ENCODE measurements around the gene C2.
A peak's percentile ranks its signal among the peaks of the same experiment; 100 is the strongest.

Gene C2

DNA sequence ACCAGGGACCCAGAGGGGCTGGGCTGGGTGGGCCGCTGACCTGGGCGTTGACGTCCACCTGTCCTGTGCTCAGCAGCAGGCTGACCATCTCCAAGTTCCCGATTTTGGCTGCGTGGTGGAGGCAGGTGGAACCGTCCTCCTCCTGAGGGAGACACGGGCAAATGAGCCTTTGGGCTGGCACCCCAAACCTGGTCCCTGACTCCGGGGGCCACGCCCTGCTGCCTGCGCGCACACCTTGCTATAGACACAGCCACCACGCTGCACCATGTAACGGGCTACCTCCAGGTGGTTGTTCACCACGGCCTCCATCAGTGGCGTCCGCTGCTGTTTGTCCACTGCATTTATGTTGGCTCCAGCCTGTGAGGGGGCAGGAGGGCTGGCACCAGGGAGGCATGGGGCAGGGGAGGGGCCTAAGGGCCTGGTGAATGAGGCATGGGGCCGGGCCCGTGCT is 41.0 kb upstream of the C2 start:
- no peak for TF ChIP-seq Cebpa-rat (IDR thresholded peaks at IDR 0.05)

DNA sequence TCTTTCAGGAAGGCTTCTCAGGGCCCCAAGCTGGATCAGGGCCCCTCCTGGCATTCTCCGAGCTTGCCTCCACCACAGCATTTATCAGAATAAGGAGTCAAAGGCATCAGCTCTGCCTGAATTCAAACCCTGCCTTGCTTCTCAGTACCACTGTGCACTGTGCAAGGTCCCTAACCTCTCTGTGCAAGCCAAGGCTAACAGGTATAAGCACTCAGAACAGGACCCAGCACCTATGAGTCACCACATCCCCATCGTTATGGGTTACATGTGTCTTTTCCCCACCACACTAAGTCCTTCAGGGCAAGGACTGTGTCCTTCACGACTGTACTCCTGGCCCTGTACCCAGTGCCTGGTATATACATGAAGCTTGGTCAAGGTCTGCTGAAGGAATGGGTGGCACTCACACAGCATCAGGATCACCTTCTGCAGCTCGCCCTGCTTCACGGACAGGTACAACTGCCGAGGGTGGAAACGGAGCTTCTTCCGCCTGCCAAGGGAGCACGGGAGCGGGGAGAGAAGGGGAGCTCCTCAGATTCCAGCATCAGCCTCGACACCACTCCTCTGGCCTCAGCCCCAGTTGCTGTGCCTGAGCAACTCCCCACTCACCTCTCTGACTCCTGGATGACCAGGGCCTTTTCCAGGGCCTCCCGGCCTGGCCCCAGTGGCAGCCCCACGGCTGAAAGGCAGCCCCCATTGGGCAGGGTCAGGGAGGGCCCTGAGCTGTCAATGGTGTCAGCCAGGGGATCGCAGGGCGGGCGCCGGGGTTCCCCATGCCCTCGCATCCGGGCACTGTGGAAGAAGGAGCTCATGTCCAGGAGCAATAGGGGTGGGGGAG is 40.1 kb upstream of the C2 start:
- no peak overlapping the region for H3K9ac ChIP-seq
- H3K27me3 ChIP-seq, result no peaks in the 10 kb centered on the region
- no peak overlapping the region for H3K27ac ChIP-seq
- no peaks in the 10 kb centered on the region for H3K9me3 ChIP-seq
- no peak overlapping the region for H3K4me3 ChIP-seq
- H4K20me1 ChIP-seq, result peaks cover 25% of the 10 kb centered on the region
- TF ChIP-seq Cebpa-rat (IDR thresholded peaks at IDR 0.05), result no peak
- peaks cover 98% of the 10 kb centered on the region for H3K36me3 ChIP-seq
- H3K4me2 ChIP-seq, result no peak overlapping the region
- no peaks in the 10 kb centered on the region for H3K4me1 ChIP-seq

More for the DNA sequence above, 41.0 kb upstream of the C2 start:
- H3K4me2 ChIP-seq, result no peak overlapping the region
- peaks cover 23% of the 10 kb centered on the region for H4K20me1 ChIP-seq
- H3K27ac ChIP-seq, result no peak overlapping the region
- no peaks in the 10 kb centered on the region for H3K9me3 ChIP-seq
- no peak overlapping the region for H3K4me3 ChIP-seq
- no peaks in the 10 kb centered on the region for H3K4me1 ChIP-seq
- H3K27me3 ChIP-seq, result no peaks in the 10 kb centered on the region
- peaks cover 98% of the 10 kb centered on the region for H3K36me3 ChIP-seq
- H3K9ac ChIP-seq, result no peak overlapping the region

DNA sequence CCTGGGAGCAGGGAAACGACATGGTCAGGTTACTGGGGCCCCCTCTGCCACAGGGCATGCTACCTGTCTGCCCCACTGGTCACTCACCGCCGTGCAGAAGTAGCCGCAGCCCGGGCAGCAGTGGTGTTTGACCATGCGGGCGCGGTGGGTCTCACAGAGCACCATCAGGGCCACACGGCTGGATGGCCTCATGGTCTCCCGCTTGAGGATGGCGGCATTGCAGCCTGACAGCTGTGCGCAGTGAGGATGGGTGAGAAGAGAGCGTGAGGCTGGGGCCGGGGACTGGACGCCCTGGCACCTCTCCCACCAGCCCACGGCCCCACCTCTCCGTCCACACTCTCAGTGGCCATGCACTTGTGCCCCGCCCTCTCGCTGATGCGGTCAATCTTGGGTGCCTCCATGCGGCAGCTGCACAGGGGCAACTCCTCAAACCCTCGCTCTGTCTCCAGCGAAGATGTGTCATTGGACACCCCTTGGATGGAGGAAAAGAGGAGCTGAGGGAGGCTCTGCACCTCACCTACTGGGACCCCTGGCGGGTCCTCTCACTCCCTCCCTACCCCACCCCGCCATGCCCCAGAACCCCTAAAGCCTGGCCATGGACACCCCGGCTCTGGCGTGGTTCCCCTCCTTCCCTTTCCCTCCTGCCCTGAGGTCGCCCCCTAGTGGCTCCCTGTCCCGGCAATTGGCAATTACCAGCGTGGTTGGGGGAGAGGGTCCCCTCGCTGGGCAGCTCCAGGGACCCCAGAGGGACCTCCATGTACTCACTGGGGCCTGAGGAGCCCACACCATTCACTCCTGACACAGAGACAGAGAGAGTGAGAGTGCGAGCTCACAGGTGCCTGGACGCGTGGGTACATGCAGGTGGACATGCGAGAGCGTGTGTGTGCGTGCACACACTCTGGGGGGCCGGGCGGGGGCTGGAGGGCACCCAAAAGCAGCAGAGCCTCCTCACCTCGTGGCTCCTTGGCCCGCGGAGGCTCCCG is 39.0 kb upstream of the C2 start:
- Histone ChIP-seq H3K27me3 (no peaks in the 10 kb centered on the region), H3K9me3 (no peaks in the 10 kb centered on the region), H3K4me1 (peaks cover 11% of the 10 kb centered on the region), H3K4me3 (no peak overlapping the region), H3K4me2 (no peak overlapping the region), H3K36me3 (peaks cover 98% of the 10 kb centered on the region), H3K27ac (no peak overlapping the region), H3K9ac (no peak overlapping the region), H4K20me1 (peaks cover 20% of the 10 kb centered on the region)
- TF ChIP-seq Cebpa-rat (IDR thresholded peaks at IDR 0.05), result no peak

DNA sequence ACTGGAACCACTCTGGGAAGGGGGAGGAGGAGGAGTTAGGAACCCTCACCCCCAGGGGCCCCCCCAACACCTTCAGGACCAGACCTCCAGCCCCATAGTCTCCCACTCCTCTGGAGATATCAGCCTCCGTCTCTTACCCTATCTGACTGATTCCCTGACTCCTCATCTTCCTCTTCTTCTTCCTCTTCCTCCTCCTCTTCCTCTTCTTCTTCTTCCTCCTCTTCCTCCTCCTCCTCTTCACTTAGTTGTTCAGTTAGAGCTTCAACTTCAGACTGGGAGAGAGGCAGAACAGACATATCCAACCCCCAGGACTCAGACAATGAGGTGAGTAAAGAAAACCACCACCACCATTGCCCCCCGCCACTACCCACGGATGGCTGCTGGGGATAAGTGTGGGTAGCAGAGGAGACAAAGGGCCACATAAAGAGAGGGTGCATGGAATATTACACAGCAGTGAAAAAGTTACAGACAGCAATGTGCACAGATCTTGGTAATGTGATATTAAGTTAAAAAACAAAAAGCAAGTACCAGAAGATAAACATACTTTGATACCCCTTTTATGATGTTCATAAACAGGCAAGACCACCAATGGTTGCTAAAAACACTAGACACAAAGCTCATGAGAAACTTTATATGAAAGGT is 38.1 kb upstream of the C2 start:
- Histone ChIP-seq H3K4me3 (no peak overlapping the region), H3K36me3 (peaks cover 98% of the 10 kb centered on the region), H3K9ac (no peak overlapping the region), H3K9me3 (no peaks in the 10 kb centered on the region), H3K27me3 (no peaks in the 10 kb centered on the region), H3K4me2 (no peak overlapping the region), H3K4me1 (peaks cover 13% of the 10 kb centered on the region), H3K27ac (no peak overlapping the region), H4K20me1 (peaks cover 20% of the 10 kb centered on the region)
- no peak for TF ChIP-seq Cebpa-rat (IDR thresholded peaks at IDR 0.05)

DNA sequence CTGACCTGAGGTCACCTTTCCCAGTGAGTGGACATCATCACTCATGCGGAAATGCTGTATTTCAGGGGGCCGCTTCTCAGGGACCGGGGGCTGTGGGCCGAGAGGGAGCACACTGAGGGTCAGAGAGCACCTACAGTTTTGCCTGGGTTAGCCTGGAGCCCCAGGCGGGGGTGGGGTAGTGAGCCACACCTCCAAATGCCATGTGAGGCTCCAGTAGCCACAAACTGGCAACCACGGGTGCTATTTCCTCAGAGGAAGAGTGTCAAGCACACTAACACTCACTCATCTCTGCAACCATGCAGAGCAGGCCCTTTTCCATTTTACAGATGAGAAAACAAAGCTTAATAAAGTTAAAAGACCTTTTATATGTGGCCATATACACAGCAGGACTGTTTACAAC is 34.7 kb upstream of the C2 start:
- Histone ChIP-seq H3K4me2 (peak overlapping the region; percentile 41), H3K4me1 (peaks cover 27% of the 10 kb centered on the region), H3K9me3 (no peaks in the 10 kb centered on the region), H4K20me1 (peaks cover 30% of the 10 kb centered on the region), H3K27me3 (no peaks in the 10 kb centered on the region), H3K27ac (peak overlapping the region; percentile 3; the same call in 1 of the 2 replicates), H3K36me3 (peaks cover 84% of the 10 kb centered on the region), H3K4me3 (no peak overlapping the region), H3K9ac (peak overlapping the region; percentile 25; the same call in 1 of the 2 replicates)
- TF ChIP-seq Cebpa-rat (IDR thresholded peaks at IDR 0.05), result no peak

DNA sequence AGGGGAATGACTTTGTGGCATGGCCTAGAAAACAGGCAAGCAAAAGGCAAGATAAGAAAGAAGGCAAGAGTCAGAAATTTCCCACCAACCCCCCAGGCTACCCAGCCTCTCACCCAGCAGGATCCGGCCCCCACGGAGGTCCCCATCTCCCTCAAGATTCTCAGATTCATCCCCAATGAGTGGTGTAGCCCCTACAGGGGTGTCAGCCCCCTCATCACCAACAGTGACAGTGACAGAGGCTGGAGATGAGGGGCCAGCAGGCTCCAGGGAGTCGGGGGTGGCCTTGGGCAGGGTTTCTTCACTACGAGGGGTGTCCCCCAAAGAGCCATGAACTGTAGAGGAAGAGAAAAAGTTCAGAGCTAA is 31.0 kb upstream of the C2 start:
- Histone ChIP-seq H3K27ac (peak overlapping the region; percentile 83), H3K36me3 (peaks cover 50% of the 10 kb centered on the region), H3K9ac (peak overlapping the region; percentile 87), H3K4me1 (peaks cover 53% of the 10 kb centered on the region), H3K4me2 (peak overlapping the region; percentile 91), H3K4me3 (peak overlapping the region; percentile 86), H3K27me3 (no peaks in the 10 kb centered on the region), H4K20me1 (peaks cover 19% of the 10 kb centered on the region), H3K9me3 (no peaks in the 10 kb centered on the region)
- TF ChIP-seq Cebpa-rat (IDR thresholded peaks at IDR 0.05), result no peak

DNA sequence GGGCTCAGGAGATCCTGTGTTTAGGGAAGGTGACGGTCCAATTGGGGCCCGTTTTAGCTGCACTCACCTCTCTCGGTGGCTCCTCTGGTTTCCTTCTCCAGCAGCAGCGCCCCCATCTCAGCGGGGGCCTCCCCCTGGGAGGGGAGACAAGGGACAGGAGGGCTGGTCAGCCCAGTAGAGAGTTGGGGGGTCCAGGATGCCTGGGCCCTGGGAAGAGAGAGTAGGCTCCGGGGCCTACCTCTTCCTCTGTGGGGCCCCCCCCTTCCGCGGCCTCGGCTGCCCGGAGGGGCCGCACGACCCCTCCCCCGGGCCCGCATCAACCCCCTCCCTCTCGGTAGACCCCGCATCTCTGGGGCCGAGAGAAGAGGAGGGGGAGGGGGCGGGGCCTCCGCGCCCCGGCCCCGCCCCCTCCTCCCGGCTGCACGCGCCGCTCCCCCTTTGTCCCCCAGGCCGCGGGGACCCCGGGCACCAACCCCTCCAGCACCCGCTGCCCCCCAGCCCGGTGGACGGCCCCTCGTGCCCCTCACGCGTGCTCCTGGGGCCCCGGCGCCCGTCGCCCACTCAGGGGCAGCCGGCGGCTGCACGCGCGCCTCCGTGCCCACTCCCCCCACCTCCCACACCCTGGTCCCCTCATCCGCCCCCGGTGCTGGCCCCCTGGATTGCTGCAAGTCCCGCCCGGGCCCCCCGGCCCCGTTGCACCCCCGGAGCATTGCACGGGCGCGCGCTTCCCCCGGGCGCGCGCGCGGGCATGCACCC is 30.5 kb upstream of the C2 start:
- H3K4me2 ChIP-seq, result peak overlapping the region; percentile 91
- H3K27ac ChIP-seq, result peak overlapping the region; percentile 83
- H3K27me3 ChIP-seq, result no peaks in the 10 kb centered on the region
- H4K20me1 ChIP-seq, result peaks cover 19% of the 10 kb centered on the region
- peak overlapping the region; percentile 87 for H3K9ac ChIP-seq
- peak overlapping the region; percentile 86 for H3K4me3 ChIP-seq
- no peaks in the 10 kb centered on the region for H3K9me3 ChIP-seq
- peaks cover 44% of the 10 kb centered on the region for H3K36me3 ChIP-seq
- TF ChIP-seq Cebpa-rat (IDR thresholded peaks at IDR 0.05), result no peak
- H3K4me1 ChIP-seq, result peaks cover 53% of the 10 kb centered on the region

DNA sequence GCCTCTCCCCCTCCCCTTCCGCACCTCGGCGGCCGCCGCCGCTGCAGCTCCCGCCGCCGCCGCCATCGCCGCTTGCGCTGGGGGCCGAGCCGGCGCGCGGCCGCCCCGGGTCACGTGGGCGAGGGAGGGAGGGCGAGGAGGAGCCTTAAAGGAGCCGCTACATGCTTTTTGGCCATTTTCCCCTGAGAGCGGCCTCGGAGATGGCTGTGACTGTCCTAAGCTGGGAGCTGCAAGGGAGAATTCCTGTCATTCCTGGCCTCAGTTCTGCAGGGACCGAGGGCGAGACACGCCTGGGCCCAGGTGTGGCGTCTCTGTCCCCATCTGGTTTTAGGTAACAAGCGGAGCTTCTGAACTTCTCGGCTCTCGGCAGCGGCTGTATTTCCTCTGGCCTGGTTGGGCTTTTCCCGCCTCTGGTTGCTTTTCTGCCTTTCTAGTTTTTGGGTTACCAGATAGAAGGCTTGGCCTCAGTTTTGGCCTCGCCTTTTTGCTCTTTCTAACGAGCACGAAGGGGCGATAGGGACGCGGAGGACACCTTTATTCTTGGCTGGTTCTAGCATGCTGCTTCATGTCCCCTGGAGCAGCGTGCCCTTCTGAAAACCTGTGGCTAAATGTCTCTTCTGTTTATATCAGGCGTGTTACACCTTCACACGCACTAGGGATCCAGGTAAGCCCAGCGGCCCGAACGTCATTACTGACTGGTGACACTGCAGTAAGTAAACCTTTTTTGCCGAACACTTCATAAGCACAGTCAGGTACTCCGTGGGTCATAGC is 29.7 kb upstream of the C2 start, which contains the start of gene EHMT2:
EHMT2 (minus strand) TSS at position 87 of the 771 bp plus-strand sequence; CDS start at position 66, 21 bp downstream.
- TF ChIP-seq Cebpa-rat (IDR thresholded peaks at IDR 0.05), result no peak
- peak within 1 kb of the TSS; percentile 87 for H3K9ac ChIP-seq
- H3K27me3 ChIP-seq, result no peaks in the 10 kb centered on the region
- H3K4me2 ChIP-seq, result peak within 1 kb of the TSS; percentile 91
- peaks cover 12% of the 10 kb centered on the region for H4K20me1 ChIP-seq
- H3K9me3 ChIP-seq, result no peaks in the 10 kb centered on the region
- peaks cover 36% of the 10 kb centered on the region for H3K36me3 ChIP-seq
- peaks cover 55% of the 10 kb centered on the region for H3K4me1 ChIP-seq
- H3K4me3 ChIP-seq, result peak within 1 kb of the TSS; percentile 86
- peak within 1 kb of the TSS; percentile 83 for H3K27ac ChIP-seq
